Measurements from ENCODE around the gene TXNL4B.
"Not testable (repeated sequence)": the region's sequence is repeated elsewhere in the genome, so short reads cannot be mapped to it uniquely, and the experiment has no call there.

Gene TXNL4B

DNA sequence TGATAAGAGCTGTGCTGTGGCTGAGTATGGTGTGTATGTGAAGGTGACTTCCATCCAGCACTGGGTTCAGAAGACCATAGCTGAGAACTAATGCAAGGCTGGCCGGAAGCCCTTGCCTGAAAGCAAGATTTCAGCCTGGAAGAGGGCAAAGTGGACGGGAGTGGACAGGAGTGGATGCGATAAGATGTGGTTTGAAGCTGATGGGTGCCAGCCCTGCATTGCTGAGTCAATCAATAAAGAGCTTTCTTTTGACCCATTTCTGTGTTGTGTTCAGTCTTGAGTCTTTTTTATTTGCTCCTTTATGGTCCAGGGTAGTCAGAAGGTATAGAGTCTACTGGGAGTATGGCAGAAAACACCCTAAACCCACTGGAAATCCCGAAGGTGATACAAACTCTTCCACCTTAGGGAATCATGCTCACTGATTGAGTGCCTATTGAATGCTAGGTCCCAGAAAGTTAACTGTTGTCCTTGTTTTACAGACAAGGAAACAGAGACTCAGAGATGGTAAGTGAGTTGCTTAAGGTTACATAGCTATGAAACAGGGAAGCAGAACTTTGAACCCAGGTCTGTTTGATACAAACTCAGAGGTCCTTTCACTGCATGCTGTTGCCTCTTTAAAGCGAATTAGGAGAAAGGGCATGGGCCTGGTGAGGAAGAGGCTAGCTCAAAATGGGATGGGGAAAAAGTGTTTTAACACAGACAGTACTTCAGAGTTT lies 16.3 kb downstream of the TXNL4B start:
- in situ Hi-C loops (cut with MboI; ENCODE audit: low sequenced_read_pairs), result not testable (repeated sequence)

DNA sequence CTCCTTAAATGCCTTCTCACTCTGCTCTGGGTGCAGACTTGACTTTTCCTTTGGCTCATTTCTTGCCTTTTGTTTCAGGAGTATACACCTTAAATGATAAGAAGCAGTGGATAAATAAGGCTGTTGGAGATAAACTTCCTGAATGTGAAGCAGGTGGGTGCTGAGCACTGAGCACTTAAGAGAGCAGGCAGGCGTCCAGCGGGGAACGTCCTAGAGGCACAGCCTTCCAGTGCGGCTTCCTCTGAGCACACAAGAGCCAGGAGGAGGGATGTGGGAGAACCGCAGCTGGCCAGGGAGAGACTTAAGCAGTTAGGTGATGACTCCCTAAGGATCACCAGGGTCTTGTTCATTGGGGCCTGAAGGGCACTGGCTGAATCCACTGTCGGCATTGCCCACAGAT lies 18.4 kb downstream of the TXNL4B start:
- in situ Hi-C loops (cut with MboI; ENCODE audit: low sequenced_read_pairs), result not testable (repeated sequence)

GRCh38 chr16:72073560-72074230 lies 19.7 kb downstream of the TXNL4B start:
- in situ Hi-C loops (cut with MboI; ENCODE audit: low sequenced_read_pairs), result no loop called here

DNA sequence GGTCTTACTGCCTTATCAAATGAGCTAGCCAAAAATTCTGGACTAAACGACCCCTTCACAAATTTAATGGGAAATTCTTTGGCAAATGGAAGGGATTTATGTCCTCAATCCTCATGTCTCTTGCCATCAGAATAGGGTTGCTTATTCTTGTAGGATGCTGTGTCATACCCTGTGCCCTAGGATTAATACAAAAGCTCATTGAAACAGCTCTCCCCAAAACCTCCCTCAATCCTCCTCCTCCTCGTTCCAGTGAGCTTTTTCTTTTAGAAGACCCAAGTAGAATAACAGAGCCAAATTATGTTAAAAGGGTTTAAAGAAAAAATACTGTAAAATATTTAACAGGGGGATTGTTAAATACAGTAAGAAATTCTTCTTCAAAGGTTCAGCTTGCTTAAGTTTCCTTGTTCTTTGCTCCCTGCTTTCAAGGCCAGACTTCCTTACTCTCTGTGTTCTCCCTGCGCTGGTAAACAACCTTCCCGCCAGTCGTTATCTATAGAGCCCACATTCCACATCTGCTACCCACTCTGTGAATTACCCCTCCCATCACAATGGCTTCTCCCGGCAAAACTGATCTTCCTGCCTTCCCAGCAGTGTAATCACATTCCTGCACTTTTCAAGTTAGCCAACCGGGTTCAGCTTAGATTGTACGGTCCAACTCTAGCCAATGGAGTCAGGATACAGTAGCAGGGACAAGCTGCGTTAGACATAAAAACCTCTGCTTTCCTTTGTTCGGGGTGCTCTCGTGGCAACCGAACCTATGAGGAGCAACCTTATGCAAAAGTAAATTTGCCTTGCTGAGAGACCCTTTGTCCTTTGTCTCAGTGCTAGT lies 20.7 kb downstream of the TXNL4B start:
- in situ Hi-C loops (cut with MboI; ENCODE audit: low sequenced_read_pairs), result no loop called here

- in situ Hi-C loops (cut with MboI; ENCODE audit: low sequenced_read_pairs), result no loop called here
Measured at GRCh38 chr16:72068930-72069329, 24.5 kb downstream of the TXNL4B start.

DNA sequence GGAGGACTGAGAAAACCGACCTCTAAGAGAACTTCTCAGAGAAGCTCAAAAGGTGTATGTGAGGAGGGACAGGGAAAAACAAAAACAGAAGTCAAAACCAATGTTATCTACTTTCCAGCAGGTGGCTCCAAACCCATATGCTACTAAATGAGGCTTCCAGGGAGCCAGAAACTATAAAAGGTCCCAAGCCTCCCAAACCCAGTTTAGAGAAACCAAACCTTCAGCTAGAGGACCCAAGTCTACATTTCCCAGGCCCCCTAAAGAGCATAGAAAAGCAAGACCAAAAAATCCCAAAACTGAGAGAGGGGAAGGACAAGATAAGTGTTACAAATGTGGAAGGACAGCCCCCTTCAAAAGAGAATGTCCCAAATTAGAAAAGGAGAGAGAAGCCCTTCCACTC lies 26.7 kb downstream of the TXNL4B start:
- in situ Hi-C loops (cut with MboI; ENCODE audit: low sequenced_read_pairs), result no loop called here

GRCh38 chr16:72064361-72064894 lies 29.0 kb downstream of the TXNL4B start:
- in situ Hi-C loops (cut with MboI; ENCODE audit: low sequenced_read_pairs), result no loop called here

- in situ Hi-C loops (cut with MboI; ENCODE audit: low sequenced_read_pairs), result no loop called here
Measured at GRCh38 chr16:72061564-72061963, 31.9 kb downstream of the TXNL4B start.

DNA sequence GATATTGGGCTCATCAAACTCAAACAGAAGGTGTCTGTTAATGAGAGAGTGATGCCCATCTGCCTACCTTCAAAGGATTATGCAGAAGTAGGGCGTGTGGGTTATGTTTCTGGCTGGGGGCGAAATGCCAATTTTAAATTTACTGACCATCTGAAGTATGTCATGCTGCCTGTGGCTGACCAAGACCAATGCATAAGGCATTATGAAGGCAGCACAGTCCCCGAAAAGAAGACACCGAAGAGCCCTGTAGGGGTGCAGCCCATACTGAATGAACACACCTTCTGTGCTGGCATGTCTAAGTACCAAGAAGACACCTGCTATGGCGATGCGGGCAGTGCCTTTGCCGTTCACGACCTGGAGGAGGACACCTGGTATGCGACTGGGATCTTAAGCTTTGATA lies 33.0 kb downstream of the TXNL4B start:
- in situ Hi-C loops (cut with MboI; ENCODE audit: low sequenced_read_pairs), result no loop called here

DNA sequence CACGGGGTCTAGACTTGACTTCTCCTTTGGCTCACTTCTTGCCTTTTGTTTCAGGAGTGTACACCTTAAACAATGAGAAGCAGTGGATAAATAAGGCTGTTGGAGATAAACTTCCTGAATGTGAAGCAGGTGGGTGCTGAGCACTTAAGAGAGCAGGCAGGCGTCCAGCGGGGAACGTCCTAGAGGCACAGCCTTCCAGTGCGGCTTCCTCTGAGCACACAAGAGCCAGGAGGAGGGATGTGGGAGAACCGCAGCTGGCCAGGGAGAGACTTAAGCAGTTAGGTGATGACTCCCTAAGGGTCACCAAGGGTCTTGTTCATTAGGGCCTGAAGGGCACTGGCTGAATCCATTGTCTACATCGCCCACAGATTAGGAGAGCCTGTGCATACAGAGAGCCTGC lies 34.4 kb downstream of the TXNL4B start:
- in situ Hi-C loops (cut with MboI; ENCODE audit: low sequenced_read_pairs), result not testable (repeated sequence)

DNA sequence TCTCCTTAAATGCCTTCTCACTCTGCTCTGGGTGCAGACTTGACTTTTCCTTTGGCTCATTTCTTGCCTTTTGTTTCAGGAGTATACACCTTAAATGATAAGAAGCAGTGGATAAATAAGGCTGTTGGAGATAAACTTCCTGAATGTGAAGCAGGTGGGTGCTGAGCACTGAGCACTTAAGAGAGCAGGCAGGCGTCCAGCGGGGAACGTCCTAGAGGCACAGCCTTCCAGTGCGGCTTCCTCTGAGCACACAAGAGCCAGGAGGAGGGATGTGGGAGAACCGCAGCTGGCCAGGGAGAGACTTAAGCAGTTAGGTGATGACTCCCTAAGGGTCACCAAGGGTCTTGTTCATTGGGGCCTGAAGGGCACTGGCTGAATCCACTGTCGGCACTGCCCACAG lies 36.1 kb downstream of the TXNL4B start:
- in situ Hi-C loops (cut with MboI; ENCODE audit: low sequenced_read_pairs), result not testable (repeated sequence)

DNA sequence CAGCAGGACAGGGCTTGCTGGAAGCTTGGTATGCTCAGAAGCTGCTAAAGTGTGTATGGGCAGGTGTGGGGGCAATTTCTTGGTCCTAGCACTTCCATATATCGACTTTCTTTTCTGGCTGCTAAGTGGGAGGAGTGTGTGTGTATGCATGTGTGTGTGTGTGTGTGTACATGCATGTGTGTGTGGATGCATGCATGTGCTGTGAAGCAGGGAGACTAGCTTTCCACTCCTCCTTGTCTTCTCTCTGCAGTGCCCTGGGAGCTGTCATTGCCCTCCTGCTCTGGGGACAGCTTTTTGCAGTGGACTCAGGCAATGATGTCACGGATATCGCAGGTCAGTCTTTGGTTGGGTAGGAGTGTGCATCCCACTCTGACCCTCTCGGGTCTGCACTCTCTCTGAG lies 37.5 kb downstream of the TXNL4B start:
- in situ Hi-C loops (cut with MboI; ENCODE audit: low sequenced_read_pairs), result no loop called here

DNA sequence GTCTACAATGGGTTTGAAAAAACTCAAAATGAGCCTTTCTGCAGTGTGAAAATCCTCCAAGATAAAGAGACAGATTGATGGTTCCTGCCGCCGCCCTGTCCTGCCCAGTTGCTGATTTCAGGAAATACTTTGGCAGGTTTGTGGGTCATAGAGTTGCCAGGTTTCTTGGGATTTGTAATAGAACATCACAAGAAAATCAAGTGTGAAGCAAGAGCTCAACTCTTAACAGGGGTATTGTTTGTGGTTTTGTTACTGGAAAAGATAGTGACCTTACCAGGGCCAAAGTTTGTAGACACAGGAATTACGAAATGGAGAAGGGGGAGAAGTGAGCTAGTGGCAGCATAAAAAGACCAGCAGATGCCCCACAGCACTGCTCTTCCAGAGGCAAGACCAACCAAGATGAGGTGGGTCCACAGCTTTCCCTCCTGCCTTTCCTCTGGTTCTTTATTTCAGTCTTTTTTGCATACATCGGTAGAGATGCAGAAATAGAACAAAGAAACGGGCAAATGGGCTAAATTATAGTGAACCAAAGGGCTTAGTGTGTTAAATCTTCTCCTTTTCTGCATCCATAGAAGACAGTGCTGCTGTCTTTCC lies 39.1 kb downstream of the TXNL4B start, which contains the start of gene HP:
TSS of gene HP (plus strand) at position 252 of the 594 bp plus-strand sequence. CDS start at position 400, 148 bp downstream.
- in situ Hi-C loops (cut with MboI; ENCODE audit: low sequenced_read_pairs), result not testable (repeated sequence)

GRCh38 chr16:72051818-72052217 lies 41.6 kb downstream of the TXNL4B start:
- in situ Hi-C loops (cut with MboI; ENCODE audit: low sequenced_read_pairs), result no loop called here

GRCh38 chr16:72050769-72051464 lies 42.5 kb downstream of the TXNL4B start:
- in situ Hi-C loops (cut with MboI; ENCODE audit: low sequenced_read_pairs), result no loop called here

GRCh38 chr16:72049110-72049509 lies 44.3 kb downstream of the TXNL4B start:
- in situ Hi-C loops (cut with MboI; ENCODE audit: low sequenced_read_pairs), result no loop called here

DNA sequence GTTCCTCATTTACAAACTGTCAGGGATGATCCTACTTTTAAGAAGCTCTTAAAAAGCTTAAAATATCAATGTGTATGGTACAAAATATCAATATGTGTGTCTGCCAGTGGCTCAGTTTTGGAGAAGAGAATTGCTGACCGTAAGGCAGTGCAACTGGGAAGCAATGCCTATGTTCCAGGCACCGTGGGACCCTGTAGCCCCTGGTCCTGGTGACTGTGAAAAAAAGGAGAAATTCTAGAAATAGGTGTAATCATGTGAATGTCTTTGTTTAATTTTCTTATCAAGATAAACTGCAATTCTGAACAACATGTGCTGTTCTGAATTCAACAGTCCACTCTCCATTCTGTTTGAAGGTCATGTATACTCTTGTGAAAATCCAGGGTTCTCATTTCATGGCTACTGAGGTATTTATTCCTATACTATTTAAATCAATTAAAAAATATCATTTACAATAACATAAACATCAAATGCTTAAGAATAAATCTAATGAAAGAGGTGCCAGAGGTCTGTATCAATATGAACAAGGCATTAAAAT lies 48.5 kb downstream of the TXNL4B start:
- in situ Hi-C loops (cut with MboI; ENCODE audit: low sequenced_read_pairs), result no loop called here

DNA sequence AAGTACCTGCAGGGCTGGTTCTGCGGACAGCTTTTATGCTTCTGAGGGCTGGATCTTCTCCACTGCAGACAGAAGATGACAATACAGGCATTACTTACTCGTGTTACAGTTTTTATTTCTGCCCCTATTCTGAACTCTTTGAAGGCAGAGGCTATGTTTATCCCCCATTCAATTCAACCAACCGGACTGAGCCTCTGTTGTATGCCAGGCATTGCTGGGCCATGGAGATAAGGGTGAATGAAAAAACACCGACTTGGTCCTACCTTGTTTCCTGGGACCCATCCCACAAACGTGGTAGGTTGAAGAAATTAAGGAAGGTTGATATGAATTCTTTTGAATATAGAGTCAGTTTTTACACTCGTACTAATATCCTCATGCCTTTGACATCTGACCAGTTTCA lies 49.1 kb downstream of the TXNL4B start:
- in situ Hi-C loops (cut with MboI; ENCODE audit: low sequenced_read_pairs), result no loop called here

DNA sequence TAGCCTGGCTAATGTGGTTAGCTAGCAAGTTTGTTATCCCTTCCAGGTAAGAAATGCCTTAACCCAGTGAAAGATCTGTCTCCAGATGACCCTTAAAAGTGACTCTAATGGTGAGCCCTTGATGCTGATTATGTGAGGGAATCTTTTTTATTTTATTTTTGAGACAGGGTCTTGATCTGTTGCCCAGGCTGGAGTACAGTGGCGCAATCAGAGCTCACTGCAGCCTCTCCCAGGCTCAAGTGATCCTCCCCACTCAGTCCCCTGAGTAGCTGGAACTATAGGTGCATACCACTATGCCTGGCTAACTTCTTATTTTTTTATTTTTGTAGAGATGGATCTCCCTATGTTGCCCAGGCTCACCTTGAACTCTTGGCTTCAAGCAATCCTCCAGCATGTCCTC lies 49.9 kb downstream of the TXNL4B start:
- in situ Hi-C loops (cut with MboI; ENCODE audit: low sequenced_read_pairs), result no loop called here

GRCh38 chr16:72043058-72043457 lies 50.4 kb downstream of the TXNL4B start:
- in situ Hi-C loops (cut with MboI; ENCODE audit: low sequenced_read_pairs), result no loop called here

Measured in HL-60/S4 (cell line).